ENCODE results near the gene ENKD1.
A peak's percentile ranks its signal among the peaks of the same experiment; 100 is the strongest.

ENKD1 gene

GRCh38 chr16:67648088-67648763 is 18.3 kb downstream of the ENKD1 start:
- DNase-seq: no peak

GRCh38 chr16:67647681-67648080 is 18.9 kb downstream of the ENKD1 start:
- no peak for DNase-seq

- DNase-seq: no peak
Measured at GRCh38 chr16:67647111-67647651, 19.4 kb downstream of the ENKD1 start.

- no peak for DNase-seq
Measured at GRCh38 chr16:67645397-67646121, 21.0 kb downstream of the ENKD1 start.

- no peak for DNase-seq
Measured at GRCh38 chr16:67644038-67644437, 22.5 kb downstream of the ENKD1 start.

GRCh38 chr16:67641779-67642708 is 24.5 kb downstream of the ENKD1 start:
- DNase-seq: peak; percentile 9

GRCh38 chr16:67637625-67638024 is 28.9 kb downstream of the ENKD1 start:
- DNase-seq: no peak

- DNase-seq: no peak
Measured at GRCh38 chr16:67636713-67637112, 29.8 kb downstream of the ENKD1 start.

GRCh38 chr16:67632415-67633172 is 34.0 kb downstream of the ENKD1 start:
- DNase-seq: peak; percentile 28

GRCh38 chr16:67628216-67628615 is 38.3 kb downstream of the ENKD1 start:
- DNase-seq: no peak

GRCh38 chr16:67613808-67614207 is 52.7 kb downstream of the ENKD1 start:
- no peak for DNase-seq

Measured in fibroblast of skin of right biceps (primary cell).